Endodermal cell (in vitro differentiated cells): Measurements from ENCODE around the gene PIGV. TPM values are rescaled to one million over a fixed set of nuclear protein-coding genes. Genes with fewer than 3 reads are reported as not detected.
A peak's percentile ranks its signal among the peaks of the same experiment; 100 is the strongest.
"Not testable (repeated sequence)": the region's sequence is repeated elsewhere in the genome, so short reads cannot be mapped to it uniquely, and the experiment has no call there.

Experiments
- DNase-seq: peaks from one replicate; pipeline ENCODE4 v3.0.0-alpha.2; 2017
- H3K27ac ChIP-seq: 2 replicates; pipeline ENCODE4 v1.5.1; 2013; ENCODE audit warnings: mild to moderate bottlenecking, low read depth, low read length, moderate library complexity
- H3K27me3 ChIP-seq: 2 replicates; pipeline ENCODE4 v1.6.1; 2013; ENCODE audit warnings: mild to moderate bottlenecking, low read length, moderate library complexity; ENCODE audit not compliant: insufficient read depth, control insufficient read depth, poor library complexity, severe bottlenecking
- H3K36me3 ChIP-seq: 2 replicates; pipeline ENCODE4 v1.7.0; 2013; ENCODE audit warnings: mild to moderate bottlenecking, low read length, moderate library complexity; ENCODE audit not compliant: control insufficient read depth, insufficient read depth
- H3K4me1 ChIP-seq: one replicate; pipeline ENCODE4 v1.7.0; 2013; ENCODE audit warnings: low read length; ENCODE audit not compliant: control insufficient read depth, insufficient read depth
- H3K4me3 ChIP-seq: 2 replicates; pipeline ENCODE4 v1.5.1; 2013; ENCODE audit warnings: mild to moderate bottlenecking, low read length, moderate library complexity
- H3K9ac ChIP-seq: 2 replicates; pipeline ENCODE4 v1.6.1; 2013; ENCODE audit warnings: mild to moderate bottlenecking, low read length, moderate library complexity; ENCODE audit not compliant: poor library complexity, severe bottlenecking; ENCODE audit errors: extremely low read depth
- H3K9me3 ChIP-seq: 2 replicates; pipeline ENCODE4 v1.6.1; 2013; ENCODE audit warnings: mild to moderate bottlenecking, low read length, moderate library complexity; ENCODE audit not compliant: control insufficient read depth
- H3K27ac Mint-ChIP-seq: 2 replicates; pipeline ENCODE4 v1.8.0; 2020; ENCODE audit warnings: mixed read lengths
- H3K27me3 Mint-ChIP-seq: 2 replicates; pipeline ENCODE4 v1.8.0; 2021; ENCODE audit warnings: mild to moderate bottlenecking, mixed read lengths; ENCODE audit not compliant: insufficient read depth
- H3K36me3 Mint-ChIP-seq: 2 replicates; pipeline ENCODE4 v1.8.0; 2020; ENCODE audit warnings: low read depth, mixed read lengths
- H3K4me1 Mint-ChIP-seq: 2 replicates; pipeline ENCODE4 v1.8.0; 2020; ENCODE audit warnings: mixed read lengths
- H3K4me3 Mint-ChIP-seq: 2 replicates; pipeline ENCODE4 v1.8.0; 2020; ENCODE audit warnings: mild to moderate bottlenecking, moderate library complexity, mixed read lengths
- H3K9me3 Mint-ChIP-seq: 2 replicates; pipeline ENCODE4 v1.8.0; 2020; ENCODE audit warnings: mild to moderate bottlenecking, mixed read lengths
- WGBS, 2 experiments: methylation state at CpG; one replicate each; pipeline versions ENCODE4 v1.1.5 to v1.1.7; 2013; ENCODE audit warnings: missing lambda C conversion rate in 2 of 2, mixed read lengths in 1 of 2; ENCODE audit not compliant: insufficient coverage in 1 of 2, insufficient read length in 1 of 2; 5-methylcytosine and 5-hydroxymethylcytosine counted together
- total RNA-seq, 2 donors: library from RNA; stranded (reverse); fragmentation: NEBNext Ultra II Directional in 1 of 2; extraction: Animal tissue kit (Norgen Biotek cat#: 25700) in 1 of 2; gene quantifications; 2 replicates in 1 of 2; 3 replicates in 1 of 2; pipeline ENCODE4 v1.2.1, GENCODE V29; 2021
- TF ChIP-seq, protein P1 (sequence below): fragments of 200-600 bp; sonication (generic); conservative IDR thresholded peaks from 2 replicates; pipeline ENCODE4 v1.5.0; 2021; ENCODE audit warnings: antibody characterized with exemption, mild to moderate bottlenecking

Gene PIGV
- total RNA-seq, 2 donors from 2014 or later = 12.7 to 14.6 TPM

DNA sequence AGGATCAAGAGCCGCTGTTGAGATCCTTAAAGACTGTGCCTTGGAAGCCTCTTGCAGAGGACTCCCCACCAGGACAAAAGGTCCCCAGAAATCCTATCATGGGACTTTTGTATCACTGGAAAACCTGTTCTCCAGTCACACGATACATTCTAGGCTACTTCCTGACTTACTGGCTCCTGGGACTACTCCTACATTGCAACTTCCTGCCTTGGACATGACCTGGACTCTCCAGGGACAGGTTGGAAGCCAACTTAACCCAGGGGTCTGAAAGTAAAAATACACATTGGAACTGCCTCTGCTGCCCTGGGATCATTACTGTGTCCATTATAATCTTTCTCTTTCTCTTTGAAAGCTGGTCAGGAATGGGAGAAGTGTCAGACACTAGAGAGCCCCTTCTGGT lies 9.9 kb downstream of the PIGV start:
- H3K4me1 Mint-ChIP-seq = peaks cover 24% of the 10 kb centered on the region
- TF ChIP-seq, protein P1, sequence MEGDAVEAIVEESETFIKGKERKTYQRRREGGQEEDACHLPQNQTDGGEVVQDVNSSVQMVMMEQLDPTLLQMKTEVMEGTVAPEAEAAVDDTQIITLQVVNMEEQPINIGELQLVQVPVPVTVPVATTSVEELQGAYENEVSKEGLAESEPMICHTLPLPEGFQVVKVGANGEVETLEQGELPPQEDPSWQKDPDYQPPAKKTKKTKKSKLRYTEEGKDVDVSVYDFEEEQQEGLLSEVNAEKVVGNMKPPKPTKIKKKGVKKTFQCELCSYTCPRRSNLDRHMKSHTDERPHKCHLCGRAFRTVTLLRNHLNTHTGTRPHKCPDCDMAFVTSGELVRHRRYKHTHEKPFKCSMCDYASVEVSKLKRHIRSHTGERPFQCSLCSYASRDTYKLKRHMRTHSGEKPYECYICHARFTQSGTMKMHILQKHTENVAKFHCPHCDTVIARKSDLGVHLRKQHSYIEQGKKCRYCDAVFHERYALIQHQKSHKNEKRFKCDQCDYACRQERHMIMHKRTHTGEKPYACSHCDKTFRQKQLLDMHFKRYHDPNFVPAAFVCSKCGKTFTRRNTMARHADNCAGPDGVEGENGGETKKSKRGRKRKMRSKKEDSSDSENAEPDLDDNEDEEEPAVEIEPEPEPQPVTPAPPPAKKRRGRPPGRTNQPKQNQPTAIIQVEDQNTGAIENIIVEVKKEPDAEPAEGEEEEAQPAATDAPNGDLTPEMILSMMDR = no peak
- H3K36me3 ChIP-seq = peaks cover 17% of the 10 kb centered on the region
- H3K27me3 ChIP-seq = no peaks in the 10 kb centered on the region
- no peaks in the 10 kb centered on the region for H3K4me1 ChIP-seq
- H3K27ac Mint-ChIP-seq = no peak overlapping the region
- DNase-seq = no peak
- H3K9me3 Mint-ChIP-seq = peaks cover 15% of the 10 kb centered on the region
- H3K27me3 Mint-ChIP-seq = no peaks in the 10 kb centered on the region
- H3K36me3 Mint-ChIP-seq = peaks cover 37% of the 10 kb centered on the region
- H3K9me3 ChIP-seq = no peaks in the 10 kb centered on the region
- H3K4me3 Mint-ChIP-seq = no peak overlapping the region
- H3K27ac ChIP-seq = no peak overlapping the region
- WGBS, 2 experiments = 93% methylated on average over 2 of the region's 2 CpGs; no CpG with 5 or more reads in 1 of the 2 experiments
- H3K9ac ChIP-seq = no peak overlapping the region
- H3K4me3 ChIP-seq = no peak overlapping the region

DNA sequence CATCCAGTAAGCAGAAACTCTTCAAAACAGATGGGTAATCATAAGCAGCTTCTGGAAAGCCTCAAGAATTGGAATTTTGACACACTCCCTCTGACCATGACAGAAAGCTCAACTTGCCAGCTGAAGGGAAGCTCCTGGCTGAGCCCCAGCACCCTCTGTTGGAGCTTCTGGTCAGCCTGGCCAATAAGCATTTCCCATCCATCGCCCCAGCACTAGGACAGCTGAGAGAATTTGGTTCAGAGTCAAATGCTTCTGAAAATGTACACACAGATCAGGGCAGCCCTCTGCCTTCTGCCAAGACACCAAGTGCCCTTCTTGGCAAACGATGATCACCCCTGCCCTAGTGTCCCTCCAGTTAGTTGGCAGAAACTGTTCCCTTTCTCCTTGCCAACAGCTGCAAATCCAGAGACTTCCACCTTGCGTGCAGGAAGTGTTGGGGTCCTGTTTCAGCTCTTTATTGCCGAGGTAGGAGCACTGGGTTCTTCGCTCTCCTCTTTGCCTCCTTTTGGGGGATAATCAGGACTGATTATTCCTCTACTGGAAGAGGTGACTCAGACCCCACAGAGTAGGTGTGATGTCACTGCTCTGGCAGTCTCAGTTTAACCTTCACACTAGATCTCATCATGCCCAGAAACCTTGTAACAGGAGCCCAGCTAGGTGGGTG lies 11.9 kb downstream of the PIGV start:
- Mint-ChIP-seq H3K4me1 (peaks cover 23% of the 10 kb centered on the region), H3K4me3 (no peak overlapping the region), H3K27me3 (no peaks in the 10 kb centered on the region), H3K9me3 (peaks cover 19% of the 10 kb centered on the region), H3K27ac (peak overlapping the region; percentile 86), H3K36me3 (peaks cover 27% of the 10 kb centered on the region)
- TF ChIP-seq, protein P1 = no peak
- 79 to 83% methylated on average over 2 to 5 of the region's 5 CpGs for WGBS, 2 experiments
- Histone ChIP-seq H3K36me3 (peaks cover 9% of the 10 kb centered on the region), H3K27ac (no peak overlapping the region), H3K4me3 (no peak overlapping the region), H3K4me1 (no peaks in the 10 kb centered on the region), H3K9ac (no peak overlapping the region), H3K27me3 (no peaks in the 10 kb centered on the region), H3K9me3 (no peaks in the 10 kb centered on the region)
- DNase-seq = peak; percentile 65

DNA sequence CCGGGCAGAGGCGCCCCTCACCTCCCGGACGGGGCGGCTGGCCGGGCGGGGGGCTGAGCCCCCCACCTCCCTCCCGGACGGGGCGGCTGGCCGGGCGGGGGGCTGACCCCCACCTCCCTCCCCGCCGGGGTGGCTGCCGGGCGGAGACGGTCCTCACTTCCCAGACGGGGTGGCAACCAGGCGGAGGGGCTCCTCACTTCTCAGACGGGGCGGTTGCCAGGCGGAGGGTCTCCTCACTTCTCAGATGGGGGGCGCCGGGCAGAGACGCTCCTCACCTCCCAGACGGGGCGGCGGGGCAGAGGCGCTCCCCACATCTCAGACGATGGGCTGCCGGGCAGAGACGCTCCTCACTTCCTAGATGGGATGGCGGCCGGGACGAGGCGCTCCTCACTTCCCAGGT lies 16.2 kb downstream of the PIGV start:
- not testable (repeated sequence) for H3K27me3 Mint-ChIP-seq, H3K36me3 ChIP-seq, H3K4me3 ChIP-seq, H3K9ac ChIP-seq, H3K4me1 ChIP-seq, H3K27me3 ChIP-seq, H3K9me3 ChIP-seq, H3K27ac ChIP-seq, H3K4me3 Mint-ChIP-seq, DNase-seq, H3K27ac Mint-ChIP-seq
- peaks cover 16% of the 10 kb centered on the region for H3K4me1 Mint-ChIP-seq
- H3K9me3 Mint-ChIP-seq = peaks cover 38% of the 10 kb centered on the region
- peaks cover 11% of the 10 kb centered on the region for H3K36me3 Mint-ChIP-seq
- WGBS, 2 experiments = 96 to 99% methylated on average over 8 to 29 of the region's 36 CpGs

DNA sequence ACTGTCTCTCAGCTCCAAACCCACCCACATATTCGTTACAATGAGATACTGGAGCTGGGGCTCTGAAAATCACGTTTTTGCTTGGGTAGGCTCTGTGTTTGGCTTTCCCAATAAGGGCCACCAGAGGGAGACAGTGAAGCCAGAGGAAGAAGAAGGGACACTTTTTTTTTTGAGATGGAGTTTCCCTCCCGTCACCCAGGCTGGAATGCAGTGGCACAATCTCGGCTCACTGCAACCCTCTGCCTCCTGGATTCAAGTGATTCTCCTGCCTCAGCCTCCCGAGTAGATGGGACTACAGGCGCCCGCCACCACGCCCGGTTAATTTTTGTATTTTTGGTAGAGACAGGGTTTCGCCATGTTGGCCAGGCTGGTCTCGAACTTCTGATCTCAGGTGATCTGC lies 22.4 kb downstream of the PIGV start:
- DNase-seq = peak; percentile 91
- H3K9ac ChIP-seq, H3K36me3 ChIP-seq, H3K4me1 Mint-ChIP-seq, H3K36me3 Mint-ChIP-seq, H3K4me3 Mint-ChIP-seq, H3K27ac ChIP-seq, H3K27me3 ChIP-seq, H3K4me1 ChIP-seq, H3K4me3 ChIP-seq, H3K27me3 Mint-ChIP-seq, H3K9me3 ChIP-seq: not testable (repeated sequence)
- TF ChIP-seq, protein P1 = peak; percentile 88
- peak overlapping the region; percentile 44 for H3K27ac Mint-ChIP-seq
- H3K9me3 Mint-ChIP-seq = peaks cover 15% of the 10 kb centered on the region
- 74 to 83% methylated on average over 9 to 11 of the region's 11 CpGs for WGBS, 2 experiments
